KBM-7 (cell line): ENCODE measurements around the gene TPGS1.
A peak's percentile ranks its signal among the peaks of the same experiment; 100 is the strongest.

Experiments used
- DNase-seq: peaks from one replicate; pipeline ENCODE4 v3.0.0-alpha.2; 2015
- in situ Hi-C: fragments of 300-500 bp; cut with MboI; formaldehyde crosslinking; loops from 2 replicates; pipeline ENCODE4 v1.14.3; 2020; ENCODE audit warnings: low sequenced_read_pairs, low pct_unique_long_range_greater_than_20kb, mixed read lengths

The TPGS1 gene

DNA sequence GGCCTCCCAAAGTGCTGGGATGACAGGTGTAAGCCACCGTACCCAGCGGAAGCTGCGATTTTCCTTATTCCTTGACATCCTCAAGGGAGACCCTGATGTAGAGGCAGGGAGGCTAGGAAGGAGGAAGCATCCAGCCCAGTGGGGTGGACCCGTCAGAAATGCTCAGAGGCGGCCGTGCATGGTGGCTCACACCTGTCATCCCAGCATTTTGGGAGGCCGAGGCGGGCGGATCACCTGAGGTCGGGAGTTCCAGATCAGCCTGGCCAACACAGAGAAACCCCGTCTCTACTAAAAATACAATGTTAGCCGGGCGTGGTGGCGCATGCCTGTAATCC is 48.1 kb downstream of the TPGS1 start:
- in situ Hi-C loops = no loop called here
- DNase-seq = no peak

DNA sequence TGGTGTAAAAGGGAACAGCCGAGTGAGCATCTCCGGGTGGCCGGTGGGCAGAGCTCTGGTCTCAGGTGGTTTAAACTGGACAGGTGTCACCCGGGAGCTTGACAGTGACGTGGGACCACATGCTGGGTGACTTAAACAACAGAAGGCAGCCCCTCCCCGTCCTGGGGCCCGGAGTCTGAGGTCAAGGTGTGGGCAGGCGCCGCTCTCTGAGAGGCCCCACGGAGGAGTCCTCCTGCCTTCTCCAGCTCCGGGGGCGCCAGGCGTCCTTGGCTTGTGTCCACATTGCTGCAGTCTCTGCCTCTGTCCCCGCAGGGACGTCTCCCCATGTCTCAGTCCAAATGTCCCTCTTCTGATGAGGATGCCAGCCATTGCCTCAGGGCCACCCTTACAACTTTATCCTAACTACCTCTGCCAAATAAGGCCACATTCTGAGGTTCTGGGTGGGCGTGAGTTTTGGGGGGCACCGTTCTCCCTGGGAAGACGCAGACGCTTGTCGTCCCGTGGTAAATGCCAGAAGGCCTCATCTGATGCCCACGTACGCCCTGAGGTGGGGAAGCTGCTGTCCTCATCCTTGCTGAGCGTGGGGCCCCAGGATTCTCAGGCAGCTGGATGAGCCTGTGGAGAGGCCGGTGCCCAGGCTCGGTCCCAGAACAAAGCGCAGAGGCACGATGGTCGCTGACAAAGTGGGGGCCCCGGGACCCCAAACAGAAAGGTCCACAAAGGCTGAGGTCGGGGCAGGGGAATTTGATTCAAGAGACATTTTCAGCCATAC is 49.5 kb downstream of the TPGS1 start:
- no peak for DNase-seq
- in situ Hi-C loops = no loop called here

DNA sequence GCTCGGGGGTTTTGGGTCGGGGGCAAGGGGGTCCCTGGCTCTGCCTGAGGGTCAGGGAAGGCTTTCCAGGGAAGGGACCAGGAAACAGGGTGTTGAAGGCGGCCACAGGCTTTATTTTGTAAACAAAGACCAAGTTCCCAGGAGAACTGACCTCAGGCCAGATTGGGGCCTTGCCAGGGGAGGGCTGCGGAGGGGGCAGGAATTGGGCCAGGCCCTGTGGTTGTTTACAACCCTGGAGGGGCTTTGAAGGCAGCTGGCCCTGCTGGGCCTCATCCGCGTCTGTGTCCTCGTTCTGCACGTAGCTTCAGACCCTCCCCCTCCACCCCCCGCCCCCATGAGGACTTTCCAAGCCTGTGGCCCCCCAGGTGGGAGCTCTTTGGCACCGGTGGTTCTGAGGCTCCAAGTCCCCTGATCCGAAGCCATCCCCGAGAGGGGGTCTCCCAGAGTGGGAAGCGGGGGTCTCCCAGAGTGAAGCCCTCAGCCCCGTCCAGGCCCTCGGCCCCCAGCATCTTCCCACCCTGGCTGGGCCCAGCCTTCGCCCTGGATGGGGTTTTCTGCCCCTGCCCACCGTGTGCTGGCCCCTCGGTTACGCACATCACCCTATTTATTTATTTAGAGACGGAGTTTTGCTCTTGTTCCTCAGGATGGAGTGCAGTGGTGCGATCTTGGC is 51.6 kb downstream of the TPGS1 start:
- DNase-seq = no peak
- in situ Hi-C loops = no loop called here

- in situ Hi-C loops = no loop called here
- no peak for DNase-seq
Measured at GRCh38 chr19:560121-560520, 52.8 kb downstream of the TPGS1 start.

DNA sequence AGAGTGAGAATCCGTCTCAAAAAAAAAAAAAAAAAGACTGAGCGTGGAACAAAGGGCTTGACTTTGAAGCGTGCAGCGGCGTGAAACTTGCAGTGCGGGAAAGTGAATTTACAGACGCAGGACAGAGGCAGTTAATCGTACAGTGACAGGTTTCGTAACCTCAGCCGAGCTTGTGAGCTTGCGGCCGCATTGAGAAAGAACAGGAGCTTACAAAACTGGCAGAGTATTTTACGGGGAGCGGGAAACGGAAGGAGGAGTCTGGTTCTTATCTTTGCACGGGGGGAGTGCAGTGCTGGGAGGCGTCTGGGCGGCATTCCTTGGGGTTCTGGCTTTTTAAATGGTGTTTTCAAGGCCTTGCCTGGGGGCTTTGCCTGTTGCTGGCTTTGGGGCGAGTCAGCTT is 59.1 kb downstream of the TPGS1 start:
- DNase-seq = peak; percentile 44
- in situ Hi-C loops = no loop called here

DNA sequence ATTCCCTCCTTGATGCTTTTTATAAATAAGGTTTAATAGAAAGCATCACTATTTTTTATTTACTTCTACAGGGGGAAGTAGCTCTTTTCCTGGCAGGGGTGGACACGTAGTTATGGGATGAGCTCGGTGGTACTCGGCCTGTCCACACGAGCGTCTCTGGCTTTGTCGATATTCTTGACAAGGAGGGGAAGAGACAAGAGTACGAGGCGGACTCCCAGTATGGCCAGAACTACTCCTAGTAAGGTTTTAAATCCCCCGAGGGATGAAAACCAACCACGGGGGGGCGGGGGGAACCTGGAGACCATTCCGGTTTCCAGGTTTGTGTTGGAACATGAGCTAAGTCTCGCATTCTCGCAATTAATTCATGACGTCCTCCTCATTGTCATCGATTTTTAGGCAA is 59.5 kb downstream of the TPGS1 start:
- no peak for DNase-seq
- in situ Hi-C loops = no loop called here

DNA sequence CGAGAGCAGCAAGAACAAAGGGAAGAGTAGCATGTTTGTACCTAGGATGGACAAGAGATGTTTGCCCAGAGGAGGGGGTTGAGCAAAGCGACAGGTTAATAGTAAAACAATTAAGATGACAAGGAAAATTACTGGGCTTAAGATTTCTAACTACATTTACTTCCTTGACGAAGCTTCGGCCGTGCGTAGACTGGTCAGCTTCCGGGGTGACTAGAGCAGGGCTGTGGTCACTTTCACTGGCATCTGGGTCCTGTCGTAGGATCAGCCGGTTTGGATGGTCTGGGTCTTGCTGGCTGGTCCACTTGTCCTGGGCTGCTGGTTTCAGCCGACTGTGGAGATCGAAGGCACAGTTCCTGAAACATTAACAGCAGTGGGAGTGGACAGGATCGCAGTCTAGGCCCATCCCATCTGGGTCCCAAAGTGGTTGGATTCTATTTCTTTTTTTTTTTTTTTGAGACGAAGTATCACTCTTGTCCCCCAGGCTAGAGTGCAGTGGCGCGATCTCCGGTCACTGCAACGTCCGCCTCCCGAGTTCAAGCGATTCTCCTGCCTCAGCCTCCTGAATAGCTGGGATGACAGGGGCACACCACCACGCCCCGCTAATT is 60.1 kb downstream of the TPGS1 start:
- no peak for DNase-seq
- in situ Hi-C loops = no loop called here
